ENCODE measurements around the gene ASB13.
"Not testable (repeated sequence)": the region's sequence is repeated elsewhere in the genome, so short reads cannot be mapped to it uniquely, and the experiment has no call there.

Gene ASB13

GRCh38 chr10:5604236-5604925, 62.0 kb downstream of the ASB13 start:
- DNase-seq = no peak

GRCh38 chr10:5603848-5604170, 62.6 kb downstream of the ASB13 start:
- no peak for DNase-seq

- no peak for DNase-seq
These were observed 63.1 kb downstream of the ASB13 start for GRCh38 chr10:5603091-5603847.

GRCh38 chr10:5601826-5602495, 64.4 kb downstream of the ASB13 start:
- DNase-seq = no peak

DNA sequence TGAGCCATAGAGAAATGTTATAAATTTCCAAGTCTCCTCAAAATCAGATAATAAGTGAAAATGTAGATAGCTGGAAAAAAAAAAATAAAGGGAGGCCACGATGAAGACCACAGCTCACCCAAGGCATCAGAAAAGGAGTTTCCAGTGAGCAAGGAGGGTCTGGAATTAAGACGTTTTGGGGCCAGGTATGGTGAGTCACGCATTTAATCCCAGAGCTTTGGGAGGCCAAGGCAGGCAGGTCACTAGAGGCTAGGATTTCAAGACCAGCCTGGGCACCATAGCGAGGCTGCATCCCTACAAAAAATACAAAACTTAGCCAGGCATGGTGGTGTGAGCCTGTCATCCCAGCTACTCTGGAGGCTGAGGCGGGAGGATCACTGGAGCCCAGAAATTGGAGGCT, 65.5 kb downstream of the ASB13 start:
- no peak for DNase-seq

- DNase-seq = no peak
These were observed 66.5 kb downstream of the ASB13 start for GRCh38 chr10:5599613-5600520.

- no peak for DNase-seq
These were observed 68.2 kb downstream of the ASB13 start for GRCh38 chr10:5598085-5598690.

GRCh38 chr10:5596611-5597341, 69.6 kb downstream of the ASB13 start:
- no peak for DNase-seq

DNA sequence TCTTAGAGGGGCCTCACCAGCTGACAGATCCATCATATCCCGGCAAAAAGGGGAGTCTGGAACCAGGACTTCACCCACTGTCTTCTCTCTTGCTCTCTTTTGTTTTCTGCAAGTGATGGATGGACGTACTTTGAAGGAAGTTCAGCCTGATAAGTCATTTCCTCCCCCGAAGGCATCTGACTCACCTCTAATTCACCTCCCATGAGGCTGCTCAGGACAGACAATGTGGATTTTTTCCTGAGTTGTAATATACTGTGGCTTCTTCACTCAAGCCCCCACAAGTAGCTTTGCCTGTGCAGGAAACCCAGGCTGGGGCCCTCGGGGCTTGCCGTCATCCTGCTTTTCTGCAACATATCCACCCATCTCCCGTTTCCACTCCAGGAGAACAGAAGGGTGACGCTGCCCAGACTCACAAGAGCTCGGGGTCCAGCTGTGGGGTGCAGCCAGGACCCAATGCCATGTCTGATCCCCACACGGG, 70.4 kb downstream of the ASB13 start:
- DNase-seq = no peak

- DNase-seq = no peak
These were observed 70.8 kb downstream of the ASB13 start for GRCh38 chr10:5595591-5595990.

DNA sequence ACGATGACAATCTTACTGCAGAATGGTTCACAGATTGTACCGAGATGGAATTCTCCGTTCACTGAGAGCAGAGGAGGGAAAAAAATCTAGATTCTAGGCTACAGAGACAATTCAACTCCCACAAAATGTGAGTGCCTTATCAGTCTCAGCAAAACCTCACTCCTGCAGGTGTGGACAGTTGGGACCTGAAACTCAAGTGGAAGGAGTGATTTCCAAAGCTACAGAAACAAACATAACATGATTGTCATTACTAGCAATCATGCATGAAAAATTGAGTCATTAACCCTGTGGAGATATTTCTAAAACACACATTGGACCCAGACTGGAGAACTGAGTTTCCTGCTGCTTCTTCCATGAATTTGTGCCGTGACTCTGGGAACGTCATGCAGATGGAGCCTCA, 71.3 kb downstream of the ASB13 start:
- DNase-seq = no peak

- DNase-seq = no peak
These were observed 71.9 kb downstream of the ASB13 start for GRCh38 chr10:5594271-5595049.

GRCh38 chr10:5593347-5593746, 73.0 kb downstream of the ASB13 start:
- not testable (repeated sequence) for DNase-seq

DNA sequence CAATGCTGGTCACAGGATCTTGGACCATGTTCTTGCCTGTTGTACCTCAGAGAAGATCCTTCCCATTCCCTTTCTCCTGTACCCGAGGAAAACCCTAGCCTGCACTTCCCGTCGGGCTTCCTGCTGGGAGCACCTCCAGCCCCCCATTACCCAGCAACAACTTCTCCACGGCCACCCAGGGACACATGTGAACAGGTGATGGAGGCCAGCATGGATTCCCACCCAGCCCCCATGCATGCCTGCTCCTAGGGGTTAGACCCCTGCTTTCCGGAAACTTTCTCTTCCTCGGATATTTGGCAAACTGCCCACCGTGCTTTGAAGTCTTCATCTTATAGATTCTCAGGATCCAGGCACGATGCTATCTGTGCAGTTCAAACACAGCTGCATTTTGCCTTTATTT, 74.3 kb downstream of the ASB13 start:
- DNase-seq = no peak

- no peak for DNase-seq
These were observed 75.0 kb downstream of the ASB13 start for GRCh38 chr10:5591336-5591824.

GRCh38 chr10:5590816-5591215, 75.6 kb downstream of the ASB13 start:
- DNase-seq = no peak

- DNase-seq = no peak
These were observed 76.5 kb downstream of the ASB13 start for GRCh38 chr10:5589661-5590511.

DNA sequence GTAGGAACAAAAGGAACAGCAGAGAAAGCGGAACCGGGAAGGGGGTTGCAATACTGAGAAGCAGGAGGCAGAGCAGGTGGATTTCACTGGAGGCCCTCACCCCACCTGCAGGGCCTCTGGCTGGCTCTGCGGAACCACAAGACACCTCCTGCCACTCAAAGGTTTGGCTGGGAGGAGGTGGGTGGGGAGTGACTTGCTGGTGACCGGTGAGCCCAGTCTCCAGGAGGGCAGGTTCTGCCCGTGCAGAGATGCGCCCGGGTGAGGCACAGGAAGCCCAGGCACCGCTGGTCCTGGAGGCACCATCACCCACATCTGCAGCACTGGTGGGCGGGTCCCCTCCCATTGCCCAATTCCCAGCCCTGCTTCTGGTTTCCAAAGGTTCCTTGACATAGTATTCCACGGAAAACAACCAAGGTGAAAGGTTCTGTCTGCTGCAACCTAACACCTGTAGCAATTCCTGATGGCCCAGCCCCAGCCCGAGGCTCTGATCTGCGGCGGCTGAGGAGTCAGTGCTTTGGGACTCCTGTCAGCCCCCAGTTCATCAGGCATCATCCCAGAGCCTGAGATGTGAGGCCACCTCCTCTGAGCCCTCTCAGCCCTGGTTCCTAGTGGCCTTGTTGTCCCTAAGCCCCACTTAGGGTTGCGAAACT, 77.3 kb downstream of the ASB13 start:
- no peak for DNase-seq
